Jurkat, Clone E6-1 (cell line): Measurements from ENCODE around the gene PLVAP.

Experiments used
- DNase-seq: peaks from one replicate; pipeline ENCODE4 v3.0.0-alpha.2; 2011; ENCODE audit warnings: low read depth, low spot score
- H3K4me3 ChIP-seq: 2 replicates; pipeline ENCODE4 v1.5.1; 2011; ENCODE audit warnings: mild to moderate bottlenecking, low read length, control low read depth, moderate library complexity

Gene PLVAP

DNA sequence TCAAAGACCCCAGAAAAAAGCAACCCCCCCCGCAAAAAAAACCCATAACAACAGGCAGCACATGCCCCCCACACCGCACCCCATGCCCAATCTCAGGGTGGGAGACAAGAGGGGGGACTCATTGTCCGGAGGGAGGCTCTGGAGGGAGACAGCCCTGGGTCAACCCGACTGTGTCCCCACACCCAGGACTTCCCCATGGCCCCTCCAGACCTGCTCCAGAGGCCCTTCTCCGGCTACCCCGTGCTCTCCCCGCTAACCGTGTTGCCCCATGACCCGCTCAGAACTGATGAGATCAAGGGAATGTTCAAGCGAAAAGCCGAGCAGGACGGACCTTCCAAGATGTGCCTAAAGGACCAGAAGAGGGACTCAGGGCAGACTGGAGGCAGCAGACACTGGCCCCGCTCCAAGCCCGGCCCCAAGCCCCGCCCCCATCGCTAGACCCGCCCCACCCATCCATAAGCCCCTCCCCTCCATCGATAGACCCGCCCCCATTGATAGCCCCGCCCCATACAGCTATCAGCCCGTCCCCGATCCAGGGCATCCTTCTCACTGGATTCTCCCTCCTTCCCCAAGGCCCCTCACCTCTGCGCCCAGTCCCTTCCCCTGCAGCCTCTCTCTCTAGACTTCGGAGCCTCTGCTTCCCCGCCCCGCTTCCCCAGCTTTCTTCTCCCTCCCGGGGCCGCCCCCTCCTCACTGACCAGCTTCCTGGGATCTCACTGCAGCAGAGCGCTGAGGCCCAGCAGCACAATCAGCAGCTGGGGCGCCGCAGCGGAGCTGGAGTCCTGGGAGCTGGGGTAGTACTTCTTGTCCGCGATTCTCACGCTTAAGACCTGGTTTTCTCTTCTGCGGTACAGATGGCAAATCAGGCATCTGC, 26.1 kb upstream of the PLVAP start:
- H3K4me3 ChIP-seq: no peak overlapping the region
- DNase-seq: no peak

- no peak overlapping the region for H3K4me3 ChIP-seq
- no peak for DNase-seq
These were observed 24.5 kb upstream of the PLVAP start for GRCh38 chr19:17401628-17402027.

DNA sequence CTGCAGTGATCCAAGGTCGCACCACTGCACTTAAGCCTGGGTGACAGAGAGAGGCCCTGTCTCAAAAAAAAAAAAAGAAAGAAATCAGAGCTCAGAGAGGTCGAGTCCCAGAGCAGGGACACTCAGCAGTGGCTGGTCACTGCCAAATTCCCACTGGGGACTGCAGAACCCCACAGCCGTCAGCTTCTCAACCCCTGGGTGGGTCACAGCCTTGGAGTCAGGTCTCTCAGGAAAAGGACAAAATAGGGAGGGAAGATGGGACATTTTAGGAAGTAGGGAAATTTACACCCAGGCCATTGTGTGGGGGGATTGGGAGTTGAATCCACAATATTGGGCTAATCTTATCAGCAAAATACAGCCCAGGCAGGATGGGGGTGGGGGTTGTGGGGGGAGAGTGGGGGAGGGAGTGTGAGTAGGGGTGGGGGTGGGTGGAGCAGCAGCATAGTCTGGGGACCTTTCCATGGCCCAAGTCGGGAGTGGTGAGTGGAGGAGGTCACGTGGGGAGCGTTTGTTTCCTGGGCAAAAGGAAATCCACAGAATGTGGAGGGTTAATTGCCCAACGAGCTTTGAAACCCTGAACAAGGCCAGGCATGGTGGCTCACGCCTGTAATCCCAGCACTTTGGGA, 21.9 kb upstream of the PLVAP start:
- DNase-seq: no peak
- H3K4me3 ChIP-seq: no peak overlapping the region

GRCh38 chr19:17394891-17395415, 17.8 kb upstream of the PLVAP start:
- H3K4me3 ChIP-seq: peak overlapping the region; percentile 43
- peak; percentile 85 for DNase-seq

- DNase-seq: no peak
- peak within 1 kb of the TSS; percentile 43 for H3K4me3 ChIP-seq
These were observed 16.8 kb upstream of the PLVAP start, which contains the start of gene CCDC194 for GRCh38 chr19:17393914-17394313. Gene CCDC194 (minus strand): TSS chr19:17394196. CDS start chr19:17394158, 38 bp downstream.

- no peak for DNase-seq
- H3K4me3 ChIP-seq: no peak overlapping the region
These were observed 15.9 kb upstream of the PLVAP start for GRCh38 chr19:17393002-17393401.

GRCh38 chr19:17391371-17392151, 14.4 kb upstream of the PLVAP start:
- H3K4me3 ChIP-seq: peak overlapping the region; percentile 41
- no peak for DNase-seq

- peak overlapping the region; percentile 70 for H3K4me3 ChIP-seq
- DNase-seq: peak; percentile 88
These were observed 13.7 kb upstream of the PLVAP start for GRCh38 chr19:17390665-17391370.

DNA sequence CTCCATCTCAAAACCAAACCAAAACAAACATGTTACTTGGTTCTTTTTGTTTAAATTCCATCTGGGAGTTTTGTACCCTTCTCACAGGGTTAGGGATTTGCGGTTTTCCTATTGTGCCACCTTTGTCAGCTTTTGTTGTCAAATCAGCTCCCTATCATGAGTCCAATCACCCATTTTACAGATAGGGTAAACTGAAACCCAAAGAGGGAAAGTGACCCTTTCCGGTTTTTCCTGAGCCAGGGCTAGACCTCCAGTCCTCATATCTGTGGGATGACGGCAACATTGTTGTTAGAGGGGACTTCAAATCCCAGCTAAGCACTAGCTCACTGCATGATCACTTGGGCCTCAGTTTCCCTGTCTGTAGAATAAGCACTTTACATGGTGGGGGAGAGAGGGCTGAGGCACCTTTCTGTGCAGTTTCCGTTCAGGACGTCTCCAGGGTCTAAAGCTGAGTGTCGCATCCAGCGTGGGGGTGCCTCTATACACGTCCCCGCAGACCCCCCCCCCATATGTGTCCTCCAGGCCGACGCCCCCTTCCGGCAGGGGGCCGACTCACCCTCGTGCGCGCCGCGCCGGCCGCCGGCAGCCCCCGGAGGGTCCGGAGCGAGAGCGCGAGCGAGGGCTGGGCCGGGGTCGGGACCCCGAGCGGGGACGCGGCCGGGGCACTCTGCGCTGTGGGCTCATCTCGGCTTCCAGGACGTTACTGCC, 13.0 kb upstream of the PLVAP start:
- no peak for DNase-seq
- H3K4me3 ChIP-seq: peak overlapping the region; percentile 70

DNA sequence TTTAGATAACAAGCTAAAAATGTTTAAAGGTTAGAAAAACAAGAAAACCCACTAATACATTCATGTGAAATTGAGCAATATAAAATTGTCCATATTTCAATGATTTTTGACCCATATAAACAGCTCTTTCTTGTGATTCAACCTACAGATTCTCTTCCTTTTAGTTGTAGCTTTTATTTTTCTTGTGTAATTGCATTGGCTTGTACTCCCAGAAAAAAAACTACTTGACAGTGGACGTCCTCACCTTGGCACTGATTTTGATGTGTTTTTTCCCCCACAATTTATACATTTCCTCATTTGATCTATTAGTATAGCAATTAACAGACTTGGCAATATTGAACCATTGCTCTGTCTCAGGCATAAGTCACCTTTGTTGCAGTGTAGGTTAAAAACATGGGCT, 12.1 kb upstream of the PLVAP start:
- DNase-seq: no peak
- no peak overlapping the region for H3K4me3 ChIP-seq

- DNase-seq: peak; percentile 35
- H3K4me3 ChIP-seq: no peak overlapping the region
These were observed 8.9 kb upstream of the PLVAP start for GRCh38 chr19:17385878-17386611.

- H3K4me3 ChIP-seq: no peak overlapping the region
- no peak for DNase-seq
These were observed 3.4 kb upstream of the PLVAP start for GRCh38 chr19:17380426-17381138.

- no peak for DNase-seq
- H3K4me3 ChIP-seq: no peak overlapping the region
These were observed 2.1 kb upstream of the PLVAP start for GRCh38 chr19:17379221-17379631.

- no peak for DNase-seq
- H3K4me3 ChIP-seq: no peak overlapping the region
These were observed 1.1 kb upstream of the PLVAP start for GRCh38 chr19:17378271-17378670.

- H3K4me3 ChIP-seq: no peak overlapping the region
- DNase-seq: no peak
These were observed 7.0 kb downstream of the PLVAP start for GRCh38 chr19:17370026-17370587.

- no peak for DNase-seq
These were observed 11.8 kb downstream of the PLVAP start for GRCh38 chr19:17365361-17365760.

More at GRCh38 chr19:17365361-17365760, 11.8 kb downstream of the PLVAP start:
- no peak overlapping the region for H3K4me3 ChIP-seq
